AG20443 (cell line): ENCODE data around the gene ZSCAN18.

Source experiments
- DNase-seq: peaks from one replicate; pipeline ENCODE4 v3.0.0; 2012; ENCODE audit warnings: low spot score, mixed read lengths

ZSCAN18 gene

GRCh38 chr19:58042495-58043340, 55.3 kb downstream of the ZSCAN18 start:
- DNase-seq: no peak

GRCh38 chr19:58040751-58041525, 57.1 kb downstream of the ZSCAN18 start:
- DNase-seq: no peak

GRCh38 chr19:58038688-58039204, 59.3 kb downstream of the ZSCAN18 start:
- DNase-seq: no peak

- DNase-seq: no peak
These were observed 59.9 kb downstream of the ZSCAN18 start for GRCh38 chr19:58037927-58038687.

GRCh38 chr19:58035863-58036262, 62.2 kb downstream of the ZSCAN18 start:
- no peak for DNase-seq

GRCh38 chr19:58034477-58034793, 63.6 kb downstream of the ZSCAN18 start:
- DNase-seq: no peak
